IMR-90 (cell line): Measurements from ENCODE around the gene HCFC1. TPM values are rescaled to one million over a fixed set of nuclear protein-coding genes. Genes with fewer than 3 reads are reported as not detected.
A peak's percentile ranks its signal among the peaks of the same experiment; 100 is the strongest.

Source experiments
- ATAC-seq: fragments of 200-7000 bp; cut with Tn5 transposase; 2 replicates; pipeline ENCODE4 v1.9.1; 2020; ENCODE audit warnings: low read depth, mild to moderate bottlenecking, moderate library complexity
- BruUV-seq: library from RNA; stranded (reverse); fragments of 400-500 nt; replicated peaks from 2 replicates; lab custom pipeline; 2021; lab: Mats Ljungman, UMichigan
- CTCF ChIA-PET: fragments of 300-600 bp; formaldehyde crosslinking; extraction: SDS; loops from one replicate; lab custom pipeline; 2021; ENCODE audit warnings: antibody characterized with exemption; lab: Yijun Ruan, JAX
- POLR2A ChIA-PET: fragments of 300-600 bp; sonication (Branson Sonifier 250); formaldehyde crosslinking; loops from one replicate; lab custom pipeline; 2022; ENCODE audit warnings: antibody characterized with exemption; ENCODE audit not compliant: unreplicated experiment; lab: Charles Lee
- DNase-seq: peaks from one replicate; pipeline ENCODE4 v3.0.0; 2013
- H2AFZ ChIP-seq: replicated peaks from 2 replicates; pipeline ENCODE3; 2013; ENCODE audit warnings: low read length, mild to moderate bottlenecking; ENCODE audit not compliant: poor library complexity
- H2AK5ac ChIP-seq: 2 replicates; pipeline ENCODE4 v1.6.1; 2013; ENCODE audit warnings: low read depth, low read length, inconsistent platforms
- H2AK9ac ChIP-seq: replicated peaks from 2 replicates; pipeline ENCODE3; 2013; ENCODE audit warnings: mild to moderate bottlenecking, low read depth, low read length, moderate library complexity; ENCODE audit not compliant: poor library complexity
- H2BK120ac ChIP-seq: 2 replicates; pipeline ENCODE4 v1.6.1; 2013; ENCODE audit warnings: low read depth, low read length, inconsistent platforms
- H2BK15ac ChIP-seq: 3 replicates; pipeline ENCODE4 v1.6.1; 2013; ENCODE audit warnings: low read depth, low read length, inconsistent platforms
- H2BK20ac ChIP-seq: 2 replicates; pipeline ENCODE4 v1.6.1; 2013; ENCODE audit warnings: low read depth, mild to moderate bottlenecking, inconsistent platforms, low read length, moderate library complexity
- H2BK5ac ChIP-seq: 2 replicates; pipeline ENCODE4 v1.6.1; 2013; ENCODE audit warnings: mild to moderate bottlenecking, low read depth, low read length, inconsistent platforms; ENCODE audit not compliant: poor library complexity, severe bottlenecking
- H3K14ac ChIP-seq: replicated peaks from 2 replicates; pipeline ENCODE4 v1.6.1; 2013; ENCODE audit warnings: low read depth, low read length, inconsistent platforms
- H3K18ac ChIP-seq: 2 replicates; pipeline ENCODE4 v1.6.1; 2013; ENCODE audit warnings: low read depth, low read length, control low read depth
- H3K23ac ChIP-seq: 2 replicates; pipeline ENCODE4 v1.6.1; 2013; ENCODE audit warnings: low read depth, low read length, inconsistent platforms
- H3K27ac ChIP-seq: 2 replicates; pipeline ENCODE4 v1.5.1; 2013; ENCODE audit warnings: mild to moderate bottlenecking, control low read depth, low read length; ENCODE audit not compliant: insufficient read depth
- H3K27me3 ChIP-seq: 2 replicates; pipeline ENCODE4 v1.6.1; 2013; ENCODE audit warnings: low read length; ENCODE audit not compliant: control insufficient read depth, insufficient read depth
- H3K36me3 ChIP-seq: 2 replicates; pipeline ENCODE4 v1.6.1; 2013; ENCODE audit warnings: low read length, mixed read lengths; ENCODE audit not compliant: control insufficient read depth, insufficient read depth
- H3K4ac ChIP-seq: 2 replicates; pipeline ENCODE4 v1.6.1; 2013; ENCODE audit warnings: low read depth, low read length, inconsistent platforms
- H3K4me1 ChIP-seq: 2 replicates; pipeline ENCODE4 v1.6.1; 2013; ENCODE audit warnings: low read length, mixed read lengths; ENCODE audit not compliant: control insufficient read depth, insufficient read depth
- H3K4me2 ChIP-seq: 2 replicates; pipeline ENCODE4 v1.6.1; 2013; ENCODE audit warnings: low read depth, mild to moderate bottlenecking, control low read depth, low read length, moderate library complexity
- H3K4me3 ChIP-seq: 2 replicates; pipeline ENCODE4 v1.5.1; 2013; ENCODE audit warnings: low read depth, mild to moderate bottlenecking, control low read depth, low read length, moderate library complexity; ENCODE audit not compliant: insufficient read depth
- H3K56ac ChIP-seq: 2 replicates; pipeline ENCODE4 v1.6.1; 2013; ENCODE audit warnings: low read length, inconsistent platforms; ENCODE audit not compliant: insufficient read depth; ENCODE audit errors: extremely low read depth
- H3K79me1 ChIP-seq, 2 experiments: 2 replicates each; pipeline ENCODE4 v1.6.1; 2013; ENCODE audit warnings: low read length in 2 of 2, inconsistent platforms in 1 of 2, low read depth in 1 of 2
- H3K9ac ChIP-seq: 2 replicates; pipeline ENCODE4 v1.6.1; 2013; ENCODE audit warnings: low read depth, low read length, control low read depth
- H3K9me1 ChIP-seq: 2 replicates; pipeline ENCODE4 v1.6.1; 2013; ENCODE audit warnings: low read length, inconsistent platforms; ENCODE audit not compliant: insufficient read depth
- H3K9me3 ChIP-seq: 2 replicates; pipeline ENCODE4 v1.6.1; 2013; ENCODE audit warnings: low read length; ENCODE audit not compliant: control insufficient read depth, insufficient read depth
- H4K20me1 ChIP-seq: 2 replicates; pipeline ENCODE4 v1.6.1; 2013; ENCODE audit warnings: low read length, inconsistent platforms; ENCODE audit not compliant: insufficient read depth
- H4K5ac ChIP-seq: 2 replicates; pipeline ENCODE4 v1.6.1; 2013; ENCODE audit warnings: mild to moderate bottlenecking, low read depth, low read length, control low read depth
- H4K8ac ChIP-seq, 2 experiments: 2 replicates each; pipeline ENCODE4 v1.6.1; 2013; ENCODE audit warnings: low read depth in 2 of 2, low read length in 2 of 2, control low read depth in 1 of 2, inconsistent platforms in 1 of 2
- H4K91ac ChIP-seq: 2 replicates; pipeline ENCODE4 v1.6.1; 2013; ENCODE audit warnings: low read depth, low read length, inconsistent platforms; ENCODE audit not compliant: insufficient read depth
- BHLHE40 ChIP-seq: fragments of 150-350 bp; IDR thresholded peaks from 2 replicates; pipeline ENCODE4 v1.6.1; 2016; ENCODE audit warnings: mild to moderate bottlenecking, low read depth, low read length
- CEBPB ChIP-seq: IDR thresholded peaks from 2 replicates; pipeline ENCODE4 v1.6.1; 2012; ENCODE audit warnings: low read depth, low read length, improper control_type of control experiment
- CHD1 ChIP-seq: IDR thresholded peaks from 2 replicates; pipeline ENCODE4 v1.6.1; 2012; ENCODE audit warnings: low read depth, low read length, improper control_type of control experiment
- CTCF ChIP-seq: conservative IDR thresholded peaks from 2 replicates; pipeline ENCODE4 v1.5.1; 2012; ENCODE audit warnings: mild to moderate bottlenecking, low read depth, low read length, improper control_type of control experiment
- FOS ChIP-seq: fragments of 150-350 bp; IDR thresholded peaks from 2 replicates; pipeline ENCODE4 v1.6.1; 2016; ENCODE audit warnings: low read depth, low read length
- MAFK ChIP-seq: IDR thresholded peaks from 2 replicates; pipeline ENCODE4 v1.6.1; 2012; ENCODE audit warnings: low read depth, low read length, improper control_type of control experiment
- MAZ ChIP-seq: IDR thresholded peaks from 2 replicates; pipeline ENCODE4 v1.6.1; 2012; ENCODE audit warnings: low read depth, mild to moderate bottlenecking, low read length, improper control_type of control experiment, moderate library complexity, borderline replicate concordance
- MXI1 ChIP-seq: IDR thresholded peaks from 2 replicates; pipeline ENCODE4 v1.6.1; 2012; ENCODE audit warnings: low read depth, mild to moderate bottlenecking, low read length, moderate library complexity, borderline replicate concordance
- NFE2L2 ChIP-seq: fragments of 150-350 bp; IDR thresholded peaks from 2 replicates; pipeline ENCODE4 v1.6.1; 2016; ENCODE audit warnings: low read depth, mild to moderate bottlenecking, low read length
- POLR2A ChIP-seq: IDR thresholded peaks from 2 replicates; pipeline ENCODE4 v1.6.1; 2012; ENCODE audit warnings: mild to moderate bottlenecking, low read depth, low read length
- RAD21 ChIP-seq: IDR thresholded peaks from 2 replicates; pipeline ENCODE4 v1.6.1; 2012; ENCODE audit warnings: low read length, improper control_type of control experiment
- RCOR1 ChIP-seq: IDR thresholded peaks from 2 replicates; pipeline ENCODE4 v1.6.1; 2012; ENCODE audit warnings: mild to moderate bottlenecking, low read length, improper control_type of control experiment; ENCODE audit not compliant: insufficient replicate concordance
- RFX5 ChIP-seq: IDR thresholded peaks from 2 replicates; pipeline ENCODE4 v1.8.0; 2012; ENCODE audit warnings: low read depth, mild to moderate bottlenecking, low read length, moderate library complexity
- SMC3 ChIP-seq: fragments of 150-350 bp; IDR thresholded peaks from 2 replicates; pipeline ENCODE4 v1.6.1; 2016; ENCODE audit warnings: low read depth, mild to moderate bottlenecking, antibody characterized with exemption, low read length, moderate library complexity
- USF2 ChIP-seq: fragments of 150-350 bp; IDR thresholded peaks from 2 replicates; pipeline ENCODE4 v1.6.1; 2017; ENCODE audit warnings: mild to moderate bottlenecking, antibody characterized with exemption, low read length, low read depth
- WGBS, 2 experiments: methylation state at CpG; one replicate each; pipeline versions ENCODE4 v1.1.5 to v1.1.7; 2013; ENCODE audit warnings: missing lambda C conversion rate in 2 of 2; ENCODE audit not compliant: insufficient read length in 1 of 2; ENCODE audit errors: extremely low coverage in 2 of 2; 5-methylcytosine and 5-hydroxymethylcytosine counted together
- dilution Hi-C: fragments of 300-500 bp; cut with HindIII; formaldehyde crosslinking; loops from one replicate; pipeline ENCODE4 v1.14.3; 2018; ENCODE audit warnings: low sequenced_read_pairs; ENCODE audit not compliant: unreplicated experiment
- in situ Hi-C: fragments of 300-500 bp; cut with MboI; formaldehyde crosslinking; loops from 3 replicates; pipeline ENCODE4 v1.14.3; 2019; ENCODE audit warnings: low sequenced_read_pairs, inconsistent platforms, mixed read lengths
- intact Hi-C: fragments of 100-400 bp; cut with micrococcal nuclease; formaldehyde crosslinking; loops from 2 replicates; pipeline ENCODE4 v1.10.0; 2022
- polyA plus RNA-seq, 3 experiments: library from polyadenylated mRNA; depleted of rRNA; stranded (reverse); fragments of >200 nt; gene quantifications; 2 replicates each; pipeline ENCODE4 v1.2.3, GENCODE V29; 2012; ENCODE audit warnings: low replicate concordance in 1 of 3
- total RNA-seq: library from RNA; depleted of rRNA; stranded (reverse); fragments of >200 nt; gene quantifications from 2 replicates; pipeline ENCODE4 v1.2.3, GENCODE V29; 2012
- TF ChIP-seq, protein P1 (sequence below): fragments of 150-350 bp; IDR thresholded peaks from 2 replicates; pipeline ENCODE4 v1.6.1; 2016; ENCODE audit warnings: low read depth, mild to moderate bottlenecking, low read length, moderate library complexity, borderline replicate concordance

HCFC1 gene
- total and polyA plus RNA-seq, 2 of the 4 experiments (the other 2 are of a cell fraction), result 3.2 to 17.6 TPM

- H3K27ac ChIP-seq, result no peak overlapping the region
These were observed 69.9 kb downstream of the HCFC1 start for GRCh38 chrX:153901753-153902140.

More at GRCh38 chrX:153901753-153902140, 69.9 kb downstream of the HCFC1 start:
- H3K4me2 ChIP-seq, result no peak overlapping the region
- H2BK15ac ChIP-seq, result peak overlapping the region; percentile 80; the same call in 2 of the 3 replicates
- TF ChIP-seq SMC3, result no peak
- no peak for TF ChIP-seq MAZ
- no peak for TF ChIP-seq RFX5
- no peak for TF ChIP-seq RCOR1
- TF ChIP-seq NFE2L2, result no peak
- no peak for TF ChIP-seq FOS
- TF ChIP-seq, protein P1, sequence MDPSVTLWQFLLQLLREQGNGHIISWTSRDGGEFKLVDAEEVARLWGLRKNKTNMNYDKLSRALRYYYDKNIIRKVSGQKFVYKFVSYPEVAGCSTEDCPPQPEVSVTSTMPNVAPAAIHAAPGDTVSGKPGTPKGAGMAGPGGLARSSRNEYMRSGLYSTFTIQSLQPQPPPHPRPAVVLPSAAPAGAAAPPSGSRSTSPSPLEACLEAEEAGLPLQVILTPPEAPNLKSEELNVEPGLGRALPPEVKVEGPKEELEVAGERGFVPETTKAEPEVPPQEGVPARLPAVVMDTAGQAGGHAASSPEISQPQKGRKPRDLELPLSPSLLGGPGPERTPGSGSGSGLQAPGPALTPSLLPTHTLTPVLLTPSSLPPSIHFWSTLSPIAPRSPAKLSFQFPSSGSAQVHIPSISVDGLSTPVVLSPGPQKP, result no peak
- no peak for TF ChIP-seq CTCF
- TF ChIP-seq RAD21, result no peak
- no peak for TF ChIP-seq MXI1
- no peak for TF ChIP-seq CHD1
- TF ChIP-seq POLR2A, result no peak
- TF ChIP-seq CEBPB, result no peak
- no peak for TF ChIP-seq USF2
- no peak for TF ChIP-seq BHLHE40
- TF ChIP-seq MAFK, result no peak
- intact Hi-C loops (loop anchor here (2.0 kb wide), 1 partner anchor 73 kb away; no protein-coding TSS in a partner anchor), dilution Hi-C loops (no loop called here), in situ Hi-C loops (loop anchor here (25.0 kb wide), 1 partner anchor 939 kb away; no protein-coding TSS in a partner anchor)
- H2BK5ac ChIP-seq, result no peak overlapping the region
- no peaks in the 10 kb centered on the region for H3K36me3 ChIP-seq
- H4K8ac ChIP-seq, result no peak overlapping the region; a peak in 2 of 4 replicates
- H2BK20ac ChIP-seq, result peak overlapping the region; percentile 43; the same call in 1 of the 2 replicates
- ChIA-PET CTCF (no interaction called here), POLR2A (no interaction called here)
- H3K27me3 ChIP-seq, result peaks cover 3% of the 10 kb centered on the region
- H2AFZ ChIP-seq, result no peak overlapping the region
- H3K4me1 ChIP-seq, result peaks cover 9% of the 10 kb centered on the region; the same call in 1 of the 2 replicates
- peak overlapping the region; percentile 81 for H3K4ac ChIP-seq
- no peak overlapping the region for H3K9ac ChIP-seq
- no peaks in the 10 kb centered on the region; the same call in 1 of the 2 replicates for H3K9me3 ChIP-seq
- H3K23ac ChIP-seq, result no peak overlapping the region
- peaks cover 4% of the 10 kb centered on the region for H3K9me1 ChIP-seq
- WGBS, 2 experiments, result 50% methylated on average over 5 of the region's 8 CpGs; no CpG with 5 or more reads in 1 of the 2 experiments
- peak overlapping the region; percentile 97; the same call in 1 of the 2 replicates for H2AK5ac ChIP-seq
- no peaks in the 10 kb centered on the region; the same call in 1 of the 2 replicates for H4K20me1 ChIP-seq
- H4K91ac ChIP-seq, result no peak overlapping the region
- DNase-seq, result no peak
- H3K18ac ChIP-seq, result no peak overlapping the region
- H3K56ac ChIP-seq, result no peak overlapping the region
- H3K4me3 ChIP-seq, result no peak overlapping the region
- peak overlapping the region; percentile 65 for H2AK9ac ChIP-seq
- BruUV-seq, result no TSS peak
- H3K79me1 ChIP-seq, result no peaks in the 10 kb centered on the region
- no peak for ATAC-seq
- H2BK120ac ChIP-seq, result peak overlapping the region; percentile 74; the same call in 1 of the 2 replicates
- peak overlapping the region; percentile 63; the same call in 1 of the 2 replicates for H3K14ac ChIP-seq
- H4K5ac ChIP-seq, result no peak overlapping the region
